Suprapubic skin (tissue), 4 donors: ENCODE results near the gene WFDC5. TPM values are rescaled to one million over a fixed set of nuclear protein-coding genes. Genes with fewer than 3 reads are reported as not detected.
"Not testable (repeated sequence)": the region's sequence is repeated elsewhere in the genome, so short reads cannot be mapped to it uniquely, and the experiment has no call there.

Experiments used
- DNase-seq, 2 donors: peaks; one replicate each; pipeline ENCODE4 v3.0.0-alpha.2; 2019; ENCODE audit warnings: low spot score in 2 of 2
- H3K27ac ChIP-seq: fragments of 200-600 bp; sonication (generic); one replicate; pipeline ENCODE4 v1.5.1; 2019
- H3K27me3 ChIP-seq: fragments of 200-600 bp; sonication (generic); one replicate; pipeline ENCODE4 v1.5.1; 2019
- H3K36me3 ChIP-seq: fragments of 200-600 bp; sonication (generic); one replicate; pipeline ENCODE4 v1.5.1; 2019
- H3K4me1 ChIP-seq: fragments of 200-600 bp; sonication (generic); one replicate; pipeline ENCODE4 v1.5.1; 2019
- H3K4me3 ChIP-seq: fragments of 200-600 bp; sonication (generic); one replicate; pipeline ENCODE4 v1.5.1; 2019; ENCODE audit warnings: mild to moderate bottlenecking
- H3K9me3 ChIP-seq: fragments of 200-600 bp; sonication (generic); one replicate; pipeline ENCODE4 v1.5.1; 2019
- EP300 ChIP-seq: sonication (generic); formaldehyde crosslinking; IDR thresholded peaks from one replicate; pipeline ENCODE4 v1.6.1; 2017; ENCODE audit warnings: antibody characterized with exemption
- POLR2A ChIP-seq, 2 donors: fragments of 450-650 bp; IDR thresholded peaks; one replicate each; pipeline ENCODE4 v1.6.1; 2017; ENCODE audit warnings: antibody characterized with exemption in 2 of 2, mild to moderate bottlenecking in 2 of 2, moderate library complexity in 2 of 2
- POLR2AphosphoS5 ChIP-seq, 3 donors: sonication (generic); formaldehyde crosslinking; IDR thresholded peaks; one replicate each; pipeline ENCODE4 v1.6.1; 2017; ENCODE audit warnings: antibody characterized with exemption in 3 of 3
- WGBS: methylation state at CpG from one replicate; pipeline ENCODE4 v1.1.5; 2018; 5-methylcytosine and 5-hydroxymethylcytosine counted together
- total RNA-seq, 4 donors: library from RNA; depleted of rRNA; stranded (reverse); fragments of >200 nt; gene quantifications; one replicate each; pipeline ENCODE4 v1.1.0, GENCODE V29; 2016
- TF ChIP-seq, protein P1 (sequence below), 2 donors: fragments of 200-600 bp in 1 of 2; fragments of 450-650 bp in 1 of 2; sonication (generic) in 1 of 2; IDR thresholded peaks; one replicate each; pipeline ENCODE4 v1.5.1; 2016 to 2019; ENCODE audit warnings: antibody characterized with exemption in 2 of 2, mild to moderate bottlenecking in 1 of 2, moderate library complexity in 1 of 2

Gene WFDC5
- total RNA-seq, 4 donors from 2014 or later: 284 to 409 (median 356) TPM

DNA sequence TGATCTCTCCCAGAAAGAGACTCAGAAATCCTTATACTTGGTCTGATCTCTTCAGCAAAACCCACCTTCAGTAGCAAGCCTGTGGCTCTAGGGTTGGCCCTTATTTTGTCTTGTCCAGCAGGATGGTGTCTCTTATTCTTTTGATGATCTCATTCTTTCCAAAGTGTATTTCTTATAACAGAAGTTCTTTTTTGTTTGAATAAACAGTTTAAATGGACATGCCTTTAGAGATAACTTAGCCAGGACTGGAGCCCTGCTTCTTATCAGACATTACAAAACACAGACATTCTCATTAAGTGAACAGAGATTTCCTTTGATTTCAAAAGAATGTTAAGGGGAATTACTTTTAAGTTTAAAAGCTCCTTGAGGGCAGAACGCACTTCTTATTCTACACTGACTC is 45.7 kb downstream of the WFDC5 start:
- TF ChIP-seq EP300 (no peak), POLR2AphosphoS5 (IDR thresholded peaks at IDR 0.05) (no peak), POLR2A (IDR thresholded peaks at IDR 0.05) (no peak)
- TF ChIP-seq, protein P1, sequence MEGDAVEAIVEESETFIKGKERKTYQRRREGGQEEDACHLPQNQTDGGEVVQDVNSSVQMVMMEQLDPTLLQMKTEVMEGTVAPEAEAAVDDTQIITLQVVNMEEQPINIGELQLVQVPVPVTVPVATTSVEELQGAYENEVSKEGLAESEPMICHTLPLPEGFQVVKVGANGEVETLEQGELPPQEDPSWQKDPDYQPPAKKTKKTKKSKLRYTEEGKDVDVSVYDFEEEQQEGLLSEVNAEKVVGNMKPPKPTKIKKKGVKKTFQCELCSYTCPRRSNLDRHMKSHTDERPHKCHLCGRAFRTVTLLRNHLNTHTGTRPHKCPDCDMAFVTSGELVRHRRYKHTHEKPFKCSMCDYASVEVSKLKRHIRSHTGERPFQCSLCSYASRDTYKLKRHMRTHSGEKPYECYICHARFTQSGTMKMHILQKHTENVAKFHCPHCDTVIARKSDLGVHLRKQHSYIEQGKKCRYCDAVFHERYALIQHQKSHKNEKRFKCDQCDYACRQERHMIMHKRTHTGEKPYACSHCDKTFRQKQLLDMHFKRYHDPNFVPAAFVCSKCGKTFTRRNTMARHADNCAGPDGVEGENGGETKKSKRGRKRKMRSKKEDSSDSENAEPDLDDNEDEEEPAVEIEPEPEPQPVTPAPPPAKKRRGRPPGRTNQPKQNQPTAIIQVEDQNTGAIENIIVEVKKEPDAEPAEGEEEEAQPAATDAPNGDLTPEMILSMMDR (IDR thresholded peaks at IDR 0.05): no peak
- Histone ChIP-seq H3K4me1 (peaks cover 11% of the 10 kb centered on the region), H3K36me3 (peaks cover 6% of the 10 kb centered on the region), H3K4me3 (no peak overlapping the region), H3K27ac (no peak overlapping the region), H3K9me3 (no peaks in the 10 kb centered on the region), H3K27me3 (no peaks in the 10 kb centered on the region)
- DNase-seq: no peak
- WGBS: 94% methylated on average over 1 of the region's 1 CpG

DNA sequence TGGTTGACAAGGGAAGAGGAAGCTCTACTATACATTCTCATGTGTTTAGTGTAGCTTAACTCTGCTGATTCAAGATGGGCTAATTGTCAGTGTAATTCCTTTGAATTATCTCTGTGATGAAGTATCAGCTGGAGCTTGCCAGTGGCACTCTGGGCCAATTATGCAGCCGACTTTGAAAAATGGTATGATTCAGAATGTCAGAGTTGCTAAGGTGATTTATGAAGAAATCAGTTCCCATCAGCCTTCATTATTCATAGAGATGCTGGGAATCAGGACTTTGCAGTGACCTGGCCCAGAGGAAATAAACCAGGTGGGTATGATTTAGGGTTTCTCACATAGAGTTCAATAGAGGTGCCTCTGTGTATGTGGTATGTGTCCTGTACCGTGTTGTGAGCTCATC is 47.4 kb downstream of the WFDC5 start:
- 53% methylated on average over 2 of the region's 2 CpGs for WGBS
- no peak overlapping the region for H3K4me3 ChIP-seq
- H3K9me3 ChIP-seq: no peaks in the 10 kb centered on the region
- H3K4me1 ChIP-seq: peaks cover 11% of the 10 kb centered on the region
- DNase-seq: no peak
- no peaks in the 10 kb centered on the region for H3K36me3 ChIP-seq
- H3K27ac ChIP-seq: peak overlapping the region; percentile 28
- H3K27me3 ChIP-seq: no peaks in the 10 kb centered on the region
- no peak for TF ChIP-seq EP300
- no peak for TF ChIP-seq POLR2A (IDR thresholded peaks at IDR 0.05)
- TF ChIP-seq POLR2AphosphoS5 (IDR thresholded peaks at IDR 0.05): no peak
- TF ChIP-seq, protein P1 (IDR thresholded peaks at IDR 0.05): no peak

DNA sequence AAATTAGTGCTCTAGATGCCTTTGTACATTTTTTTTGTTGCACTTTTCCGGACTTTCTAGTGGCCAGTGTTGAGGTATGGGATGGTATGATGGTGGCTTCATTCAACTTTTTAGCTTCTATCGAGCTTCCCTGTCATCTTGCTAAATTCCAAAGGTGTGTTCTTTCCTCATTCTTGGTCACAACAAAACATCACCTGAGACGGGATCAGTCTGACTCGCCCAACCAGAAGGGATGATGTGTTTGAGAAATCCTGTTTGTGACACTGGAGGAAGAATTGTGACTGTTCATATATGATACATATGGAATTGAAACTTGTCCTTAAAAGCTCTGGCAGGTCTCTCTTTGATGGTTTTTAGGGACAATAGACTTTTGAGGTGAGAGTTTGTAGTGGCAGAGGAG is 47.9 kb downstream of the WFDC5 start:
- WGBS: 68% methylated on average over 4 of the region's 4 CpGs
- peaks cover 11% of the 10 kb centered on the region for H3K4me1 ChIP-seq
- no peak for TF ChIP-seq EP300
- DNase-seq: no peak
- H3K36me3 ChIP-seq: no peaks in the 10 kb centered on the region
- no peak overlapping the region for H3K4me3 ChIP-seq
- H3K9me3 ChIP-seq: no peaks in the 10 kb centered on the region
- no peaks in the 10 kb centered on the region for H3K27me3 ChIP-seq
- peak overlapping the region; percentile 28 for H3K27ac ChIP-seq

DNA sequence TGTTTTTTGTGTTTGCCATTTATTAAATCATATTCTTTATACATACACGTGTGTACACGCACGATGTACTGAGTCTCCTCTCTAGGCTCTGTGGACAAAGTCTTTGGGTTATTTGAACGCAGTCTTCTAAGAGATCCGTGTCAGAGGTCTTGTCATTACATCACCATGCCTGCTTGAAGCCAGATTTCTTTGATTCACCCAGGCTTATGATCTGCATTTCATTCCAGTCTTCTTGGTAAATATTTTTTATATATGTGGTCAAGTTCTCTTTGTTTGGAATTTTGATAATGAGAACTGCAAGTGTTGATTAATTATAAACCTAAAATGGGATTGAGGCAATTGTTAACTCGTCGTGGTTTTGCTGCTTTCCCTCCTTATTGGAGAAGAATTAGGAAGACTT is 48.6 kb downstream of the WFDC5 start:
- Histone ChIP-seq H3K4me3 (no peak overlapping the region), H3K27ac (no peak overlapping the region), H3K9me3 (no peaks in the 10 kb centered on the region), H3K27me3 (no peaks in the 10 kb centered on the region), H3K36me3 (no peaks in the 10 kb centered on the region), H3K4me1 (peaks cover 11% of the 10 kb centered on the region)
- 88% methylated on average over 7 of the region's 7 CpGs for WGBS
- TF ChIP-seq, protein P1 (IDR thresholded peaks at IDR 0.05): no peak
- TF ChIP-seq EP300 (no peak), POLR2A (IDR thresholded peaks at IDR 0.05) (no peak), POLR2AphosphoS5 (IDR thresholded peaks at IDR 0.05) (no peak)
- DNase-seq: no peak

DNA sequence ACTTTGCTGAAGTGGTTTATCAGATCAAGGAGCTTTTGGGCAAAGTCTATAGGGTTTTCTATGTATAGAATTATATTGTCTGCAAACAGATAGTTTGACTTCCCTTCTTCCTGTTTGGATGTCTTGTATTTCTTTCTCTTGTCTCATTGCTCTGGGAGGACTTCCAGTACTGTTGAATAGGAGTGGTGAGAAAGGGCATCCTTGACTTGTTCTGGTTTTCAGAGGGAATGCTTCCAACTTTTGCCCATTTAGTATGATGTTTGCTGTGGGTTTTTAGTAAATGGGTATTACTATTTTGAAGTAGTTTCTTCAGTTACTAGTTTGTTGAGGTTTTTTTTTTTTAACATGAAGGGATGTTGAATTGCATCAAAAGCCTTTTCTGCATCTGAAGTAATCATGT is 50.2 kb downstream of the WFDC5 start:
- DNase-seq: no peak
- no peak overlapping the region for H3K4me3 ChIP-seq
- no peak overlapping the region for H3K27ac ChIP-seq
- TF ChIP-seq POLR2A (IDR thresholded peaks at IDR 0.05) (no peak), EP300 (no peak), POLR2AphosphoS5 (IDR thresholded peaks at IDR 0.05) (no peak)
- TF ChIP-seq, protein P1 (IDR thresholded peaks at IDR 0.05): no peak
- peaks cover 12% of the 10 kb centered on the region for H3K4me1 ChIP-seq
- H3K36me3 ChIP-seq: no peaks in the 10 kb centered on the region
- no peaks in the 10 kb centered on the region for H3K9me3 ChIP-seq
- H3K27me3 ChIP-seq: no peaks in the 10 kb centered on the region

DNA sequence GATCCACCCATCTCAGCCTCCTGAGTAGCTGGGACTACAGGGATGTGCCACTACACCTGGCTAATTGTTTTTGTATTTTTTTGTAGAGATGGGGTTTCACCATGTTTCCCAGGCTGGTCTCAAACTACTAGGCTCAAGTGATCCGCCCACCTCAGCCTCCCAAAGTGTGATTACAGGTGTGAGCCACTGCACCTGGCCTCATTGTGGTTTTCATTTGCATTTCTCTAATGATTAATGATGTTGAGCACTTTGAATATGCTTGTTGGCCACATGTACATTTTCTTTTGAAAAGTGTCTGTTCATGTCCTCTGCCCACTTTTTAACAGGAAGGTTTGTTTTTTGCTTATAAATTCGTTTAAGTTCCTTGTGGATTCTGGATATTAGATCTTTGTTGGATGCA is 51.9 kb downstream of the WFDC5 start:
- not testable (repeated sequence) for H3K9me3 ChIP-seq, H3K36me3 ChIP-seq, H3K27me3 ChIP-seq, DNase-seq, H3K4me3 ChIP-seq, H3K27ac ChIP-seq
- H3K4me1 ChIP-seq: peaks cover 12% of the 10 kb centered on the region
- 57% methylated on average over 2 of the region's 2 CpGs for WGBS
